ENCODE measurements around the gene HBQ1. TPM values are rescaled to one million over a fixed set of nuclear protein-coding genes. Genes with fewer than 3 reads are reported as not detected.
"Not testable (repeated sequence)": the region's sequence is repeated elsewhere in the genome, so short reads cannot be mapped to it uniquely, and the experiment has no call there.

Gene HBQ1
- total RNA-seq, 2 experiments from 2014 or later: 2.2 to 3.2 TPM

DNA sequence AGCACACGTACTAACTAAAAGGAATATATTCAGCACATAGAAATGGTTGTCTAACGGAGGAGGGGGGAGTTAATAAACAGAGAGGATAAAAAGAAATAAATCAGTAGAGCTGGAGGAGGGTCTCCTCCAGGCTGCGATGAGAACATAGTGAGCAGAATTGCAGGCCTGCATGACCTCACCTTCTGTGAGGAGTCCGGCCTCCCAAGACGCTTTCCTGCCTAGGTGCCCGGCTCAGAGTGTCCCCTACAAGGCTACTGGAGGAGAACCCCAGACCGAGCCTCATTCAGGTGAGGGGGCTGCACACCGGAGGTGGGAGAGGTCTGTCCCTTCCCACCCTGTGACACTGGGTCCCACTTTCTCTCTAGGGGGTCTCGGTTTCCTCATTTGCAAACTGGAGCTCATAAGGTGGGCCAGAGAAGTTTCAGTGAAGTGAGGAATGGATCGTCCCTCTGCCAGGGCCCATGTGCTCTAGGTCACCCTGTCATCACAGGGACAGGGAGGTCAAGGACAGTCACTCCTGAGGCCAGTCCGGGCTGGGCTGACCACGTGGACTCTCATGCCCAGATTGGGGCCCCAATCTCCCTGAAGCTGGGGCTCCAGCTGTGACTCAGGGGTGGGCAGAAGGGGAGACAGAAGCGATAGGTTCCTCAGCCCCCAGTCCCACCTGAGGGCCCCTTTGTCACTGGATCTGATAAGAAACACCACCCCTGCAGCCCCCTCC, 17.8 kb upstream of the HBQ1 start:
- ATAC-seq: no peak
- Mint-ChIP-seq H3K9me3 (no peaks in the 10 kb centered on the region), H3K27ac (no peak overlapping the region), H3K4me3 (no peak overlapping the region), H3K36me3 (ENCODE audit: low read depth) (no peaks in the 10 kb centered on the region), H3K27me3 (peaks cover 42% of the 10 kb centered on the region), H3K4me1 (ENCODE audit: low read depth) (peaks cover 5% of the 10 kb centered on the region)
- DNase-seq: no peak
- CTCF ChIA-PET: interaction anchor here (1.2 to 1.3 kb wide), 2 partner anchors 55 to 97 kb away, joined by 3 read pairs; no protein-coding TSS in a partner anchor
- POLR2A ChIA-PET: interaction anchor here (0.9 kb wide), 1 partner anchor 20 kb away, joined by 4 read pairs; no protein-coding TSS in a partner anchor
- TF ChIP-seq, protein P1, sequence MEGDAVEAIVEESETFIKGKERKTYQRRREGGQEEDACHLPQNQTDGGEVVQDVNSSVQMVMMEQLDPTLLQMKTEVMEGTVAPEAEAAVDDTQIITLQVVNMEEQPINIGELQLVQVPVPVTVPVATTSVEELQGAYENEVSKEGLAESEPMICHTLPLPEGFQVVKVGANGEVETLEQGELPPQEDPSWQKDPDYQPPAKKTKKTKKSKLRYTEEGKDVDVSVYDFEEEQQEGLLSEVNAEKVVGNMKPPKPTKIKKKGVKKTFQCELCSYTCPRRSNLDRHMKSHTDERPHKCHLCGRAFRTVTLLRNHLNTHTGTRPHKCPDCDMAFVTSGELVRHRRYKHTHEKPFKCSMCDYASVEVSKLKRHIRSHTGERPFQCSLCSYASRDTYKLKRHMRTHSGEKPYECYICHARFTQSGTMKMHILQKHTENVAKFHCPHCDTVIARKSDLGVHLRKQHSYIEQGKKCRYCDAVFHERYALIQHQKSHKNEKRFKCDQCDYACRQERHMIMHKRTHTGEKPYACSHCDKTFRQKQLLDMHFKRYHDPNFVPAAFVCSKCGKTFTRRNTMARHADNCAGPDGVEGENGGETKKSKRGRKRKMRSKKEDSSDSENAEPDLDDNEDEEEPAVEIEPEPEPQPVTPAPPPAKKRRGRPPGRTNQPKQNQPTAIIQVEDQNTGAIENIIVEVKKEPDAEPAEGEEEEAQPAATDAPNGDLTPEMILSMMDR (IDR thresholded peaks at IDR 0.05): no peak
- intact Hi-C loops (cut with micrococcal nuclease): no loop called here

GRCh38 chr16:163139-163538, 17.1 kb upstream of the HBQ1 start:
- DNase-seq; H3K4me1 Mint-ChIP-seq (ENCODE audit: low read depth); H3K36me3 Mint-ChIP-seq (ENCODE audit: low read depth); H3K4me3 Mint-ChIP-seq; H3K27ac Mint-ChIP-seq; H3K9me3 Mint-ChIP-seq; intact Hi-C loops (cut with micrococcal nuclease); POLR2A ChIA-PET; ATAC-seq: not testable (repeated sequence)
- peaks cover 43% of the 10 kb centered on the region for H3K27me3 Mint-ChIP-seq
- CTCF ChIA-PET: interaction anchor here (1.2 to 1.3 kb wide), 2 partner anchors 56 to 98 kb away, joined by 3 read pairs; no protein-coding TSS in a partner anchor

GRCh38 chr16:163696-164095, 16.6 kb upstream of the HBQ1 start:
- ATAC-seq; H3K4me3 Mint-ChIP-seq; POLR2A ChIA-PET; CTCF ChIA-PET; H3K36me3 Mint-ChIP-seq (ENCODE audit: low read depth); H3K27ac Mint-ChIP-seq; H3K4me1 Mint-ChIP-seq (ENCODE audit: low read depth); H3K9me3 Mint-ChIP-seq; DNase-seq; intact Hi-C loops (cut with micrococcal nuclease): not testable (repeated sequence)
- peaks cover 46% of the 10 kb centered on the region for H3K27me3 Mint-ChIP-seq

DNA sequence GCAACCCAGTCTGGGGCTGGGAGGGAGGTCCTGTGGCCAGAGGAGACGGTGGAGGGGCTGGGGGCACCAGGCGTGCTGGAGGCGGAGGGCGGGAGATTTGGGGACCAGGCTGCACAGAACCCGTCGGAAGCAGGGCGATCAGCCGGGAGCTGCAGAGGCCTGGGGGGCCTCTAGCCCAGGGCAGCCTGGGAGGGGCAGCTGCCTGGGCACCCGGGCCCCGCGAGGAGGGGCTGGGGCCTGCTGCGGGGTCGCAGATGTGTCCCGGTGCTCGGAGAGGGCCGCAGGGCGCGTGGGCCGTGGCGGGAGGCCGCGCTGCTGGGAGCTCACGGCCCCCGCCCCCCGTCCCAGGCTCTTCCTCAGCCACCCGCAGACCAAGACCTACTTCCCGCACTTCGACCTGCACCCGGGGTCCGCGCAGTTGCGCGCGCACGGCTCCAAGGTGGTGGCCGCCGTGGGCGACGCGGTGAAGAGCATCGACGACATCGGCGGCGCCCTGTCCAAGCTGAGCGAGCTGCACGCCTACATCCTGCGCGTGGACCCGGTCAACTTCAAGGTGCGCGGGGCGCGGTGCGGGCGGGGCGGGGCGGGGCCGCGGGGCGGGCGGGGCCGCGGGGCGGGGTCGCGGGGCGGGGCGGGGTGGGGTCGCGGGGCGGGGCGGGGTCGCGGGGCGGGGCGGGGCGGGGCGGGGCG, 16.0 kb upstream of the HBQ1 start:
- H3K9me3 Mint-ChIP-seq; H3K4me1 Mint-ChIP-seq (ENCODE audit: low read depth); H3K27ac Mint-ChIP-seq; POLR2A ChIA-PET; H3K4me3 Mint-ChIP-seq; intact Hi-C loops (cut with micrococcal nuclease); H3K36me3 Mint-ChIP-seq (ENCODE audit: low read depth); DNase-seq: not testable (repeated sequence)
- peaks cover 46% of the 10 kb centered on the region for H3K27me3 Mint-ChIP-seq
- ATAC-seq: peak; percentile 59
- CTCF ChIA-PET: interaction anchor here (1.0 kb wide), 1 partner anchor 18 kb away, joined by 3 read pairs; no protein-coding TSS in a partner anchor

- TF ChIP-seq, protein P1 (IDR thresholded peaks at IDR 0.05): no peak
- ChIA-PET CTCF (interaction anchor here (1.0 kb wide), 2 partner anchors 17 to 99 kb away, joined by 3 to 4 read pairs; no protein-coding TSS in a partner anchor), POLR2A (no interaction called here)
- DNase-seq: no peak
- intact Hi-C loops (cut with micrococcal nuclease): no loop called here
- peaks cover 5% of the 10 kb centered on the region for H3K4me1 Mint-ChIP-seq (ENCODE audit: low read depth)
- peak; percentile 31 for ATAC-seq
- H3K36me3 Mint-ChIP-seq (ENCODE audit: low read depth): no peaks in the 10 kb centered on the region
- H3K4me3 Mint-ChIP-seq: no peak overlapping the region
- H3K27me3 Mint-ChIP-seq: peaks cover 46% of the 10 kb centered on the region
- no peaks in the 10 kb centered on the region for H3K9me3 Mint-ChIP-seq
- no peak overlapping the region for H3K27ac Mint-ChIP-seq
These were observed 15.3 kb upstream of the HBQ1 start for GRCh38 chr16:164827-165538.

GRCh38 chr16:165539-166374, 14.5 kb upstream of the HBQ1 start, which contains the start of gene HBM:
Gene HBM (plus strand): TSS chr16:165978. CDS start chr16:165998, 20 bp downstream.
- Mint-ChIP-seq H3K4me1 (ENCODE audit: low read depth) (peaks cover 8% of the 10 kb centered on the region), H3K27me3 (peaks cover 51% of the 10 kb centered on the region), H3K4me3 (no peak within 1 kb of the TSS), H3K27ac (no peak within 1 kb of the TSS), H3K9me3 (no peaks in the 10 kb centered on the region), H3K36me3 (ENCODE audit: low read depth) (no peaks in the 10 kb centered on the region)
- intact Hi-C loops (cut with micrococcal nuclease): no loop called here
- no peak for DNase-seq
- POLR2A ChIA-PET: no interaction called here
- ATAC-seq: peak; percentile 34
- CTCF ChIA-PET: interaction anchor here (1.0 kb wide), 2 partner anchors 16 to 100 kb away, joined by 3 to 4 read pairs; no protein-coding TSS in a partner anchor
- TF ChIP-seq, protein P1 (IDR thresholded peaks at IDR 0.05): no peak
